Measurements from ENCODE around the gene PDSS2.

GRCh38 chr6:107305391-107305790 lies 154.0 kb downstream of the PDSS2 start:
- TF ChIP-seq CTCF (IDR thresholded peaks at IDR 0.05) (no peak), EZH2 (IDR thresholded peaks at IDR 0.05; ENCODE audit: borderline replicate concordance, insufficient read depth, low read depth, low read length, poor library complexity, severe bottlenecking) (no peak)

Data from B cell (primary cell).